CD14-positive monocyte (primary cell): ENCODE data around the gene POU6F2. TPM values are rescaled to one million over a fixed set of nuclear protein-coding genes. Genes with fewer than 3 reads are reported as not detected.

ENCODE experiments used
- DNase-seq, 3 donors: peaks; one replicate each; pipeline ENCODE4 v3.0.0-alpha.2; 2011 to 2022
- H2AFZ ChIP-seq: 2 replicates; pipeline ENCODE4 v1.6.0; 2012; ENCODE audit warnings: mild to moderate bottlenecking, low read depth, low read length, inconsistent platforms; ENCODE audit not compliant: insufficient read depth, poor library complexity, severe bottlenecking
- H3K27ac ChIP-seq, 2 donors: 1 replicate in 1 of 2; 2 replicates in 1 of 2; pipeline ENCODE4 v1.5.1; 2012 to 2013; ENCODE audit warnings: low read length in 2 of 2, control low read depth in 1 of 2, inconsistent platforms in 1 of 2, low read depth in 1 of 2, mild to moderate bottlenecking in 1 of 2
- H3K27me3 ChIP-seq, 2 donors: one replicate each; pipeline versions ENCODE4 v1.6.0 to v1.6.1; 2011 to 2013; ENCODE audit warnings: low read length in 2 of 2; ENCODE audit not compliant: control insufficient read depth in 2 of 2, insufficient read depth in 2 of 2
- H3K36me3 ChIP-seq, 2 donors: replicated peaks in 1 of 2; 1 replicate in 1 of 2; 2 replicates in 1 of 2; pipeline versions ENCODE4 v1.5.1 to v1.6.1; 2012 to 2013; ENCODE audit warnings: low read length in 2 of 2, control low read depth in 1 of 2, inconsistent platforms in 1 of 2, mild to moderate bottlenecking in 1 of 2; ENCODE audit not compliant: insufficient read depth in 2 of 2, control insufficient read depth in 1 of 2
- H3K4me1 ChIP-seq, 2 donors: 1 replicate in 1 of 2; 2 replicates in 1 of 2; pipeline versions ENCODE4 v1.5.1 to v1.6.1; 2012 to 2013; ENCODE audit warnings: low read length in 2 of 2, control low read depth in 1 of 2, inconsistent platforms in 1 of 2, mild to moderate bottlenecking in 1 of 2, moderate library complexity in 1 of 2; ENCODE audit not compliant: insufficient read depth in 2 of 2, control insufficient read depth in 1 of 2
- H3K4me2 ChIP-seq: replicated peaks from 2 replicates; pipeline ENCODE3; 2012; ENCODE audit warnings: low read length, moderate library complexity, mild to moderate bottlenecking; ENCODE audit not compliant: poor library complexity, severe bottlenecking; ENCODE audit errors: extremely low read depth
- H3K4me3 ChIP-seq, 3 experiments: fragments of 200-600 bp in 1 of 3; sonication (generic) in 1 of 3; replicated peaks in 1 of 3; 1 replicate in 2 of 3; 2 replicates in 1 of 3; pipeline ENCODE4 v1.5.1; 2011 to 2013; ENCODE audit warnings: low read length in 3 of 3, mild to moderate bottlenecking in 3 of 3, control low read depth in 2 of 3, low read depth in 2 of 3, inconsistent platforms in 1 of 3, moderate library complexity in 1 of 3
- H3K79me2 ChIP-seq: 2 replicates; pipeline ENCODE4 v1.6.0; 2012; ENCODE audit warnings: mild to moderate bottlenecking, control low read depth, inconsistent platforms, low read length, moderate library complexity; ENCODE audit not compliant: insufficient read depth
- H3K9ac ChIP-seq: 2 replicates; pipeline ENCODE4 v1.6.0; 2017; ENCODE audit warnings: low read length, mild to moderate bottlenecking; ENCODE audit not compliant: insufficient read depth, poor library complexity, severe bottlenecking
- H3K9me3 ChIP-seq, 2 donors: replicated peaks in 1 of 2; 1 replicate in 1 of 2; 2 replicates in 1 of 2; pipeline versions ENCODE4 v1.5.1 to v1.6.1; 2012 to 2013; ENCODE audit warnings: low read length in 2 of 2, control low read depth in 1 of 2; ENCODE audit not compliant: control insufficient read depth in 1 of 2, insufficient read depth in 1 of 2
- H4K20me1 ChIP-seq: 2 replicates; pipeline ENCODE4 v1.6.0; 2012; ENCODE audit warnings: mild to moderate bottlenecking, low read length, control low read depth, moderate library complexity; ENCODE audit not compliant: insufficient read depth
- H3K27ac Mint-ChIP-seq, 7 donors: one replicate each; pipeline ENCODE4 v1.8.0; 2020; ENCODE audit warnings: mild to moderate bottlenecking in 7 of 7, mixed read lengths in 7 of 7, moderate library complexity in 6 of 7, inconsistent platforms in 2 of 7
- H3K27me3 Mint-ChIP-seq, 3 donors: one replicate each; pipeline ENCODE4 v1.8.0; 2021 to 2022; ENCODE audit warnings: low read depth in 3 of 3, mild to moderate bottlenecking in 3 of 3, mixed read lengths in 3 of 3, moderate library complexity in 3 of 3, inconsistent platforms in 1 of 3
- H3K36me3 Mint-ChIP-seq, 2 donors: one replicate each; pipeline ENCODE4 v1.8.0; 2020; ENCODE audit warnings: mixed read lengths in 2 of 2, inconsistent platforms in 1 of 2, mild to moderate bottlenecking in 1 of 2
- H3K4me1 Mint-ChIP-seq: one replicate; pipeline ENCODE4 v1.8.0; 2020; ENCODE audit warnings: mild to moderate bottlenecking, mixed read lengths
- H3K4me3 Mint-ChIP-seq, 2 donors: one replicate each; pipeline ENCODE4 v1.8.0; 2020; ENCODE audit warnings: mild to moderate bottlenecking in 2 of 2, mixed read lengths in 2 of 2, moderate library complexity in 1 of 2
- H3K9me3 Mint-ChIP-seq, 7 donors: one replicate each; pipeline ENCODE4 v1.8.0; 2020 to 2022; ENCODE audit warnings: mixed read lengths in 7 of 7, mild to moderate bottlenecking in 6 of 7, moderate library complexity in 6 of 7, inconsistent platforms in 2 of 7
- CTCF ChIP-seq: fragments of 200-600 bp; IDR thresholded peaks from one replicate; pipeline ENCODE4 v1.8.0; 2022; ENCODE audit warnings: antibody characterized with exemption, mild to moderate bottlenecking
- WGBS: methylation state at CpG from one replicate; pipeline ENCODE4 v1.1.5; 2013; ENCODE audit warnings: missing lambda C conversion rate; ENCODE audit not compliant: insufficient coverage; 5-methylcytosine and 5-hydroxymethylcytosine counted together
- intact Hi-C, 2 donors: fragments of 100-400 bp; cut with micrococcal nuclease; formaldehyde crosslinking; loops; one replicate each; pipeline versions ENCODE4 v1.15.0 to v1.15.1; 2023
- polyA plus RNA-seq, 3 donors: library from polyadenylated mRNA; depleted of rRNA in 1 of 3; unstranded in 2 of 3; stranded (reverse) in 1 of 3; fragments of 300-500 nt in 2 of 3; fragments of >200 nt in 1 of 3; fragmentation: Illumina TruSeq in 2 of 3; gene quantifications; 1 replicate in 2 of 3; 2 replicates in 1 of 3; pipeline ENCODE4 v1.2.3, GENCODE V29; 2012 to 2021

Gene POU6F2
- polyA plus RNA-seq, 3 donors: not detected

- Histone ChIP-seq H3K9me3 (no peaks in the 10 kb centered on the region), H3K27me3 (no peaks in the 10 kb centered on the region), H3K4me2 (no peak overlapping the region), H4K20me1 (no peaks in the 10 kb centered on the region), H3K36me3 (no peaks in the 10 kb centered on the region), H3K4me3 (no peak overlapping the region), H2AFZ (no peak overlapping the region), H3K4me1 (no peaks in the 10 kb centered on the region), H3K9ac (no peak overlapping the region), H3K79me2 (no peaks in the 10 kb centered on the region), H3K27ac (no peak overlapping the region)
- H3K4me3 Mint-ChIP-seq: no peak overlapping the region
- no peak overlapping the region for H3K27ac Mint-ChIP-seq
- DNase-seq: no peak
- H3K4me1 Mint-ChIP-seq: no peaks in the 10 kb centered on the region
- intact Hi-C loops: no loop called here
- no peak for TF ChIP-seq CTCF
- H3K9me3 Mint-ChIP-seq: peaks cover 0 to 3% (median 0%) of the 10 kb centered on the region in 7 donors
- 100% methylated on average over 2 of the region's 2 CpGs for WGBS
- no peaks in the 10 kb centered on the region for H3K36me3 Mint-ChIP-seq
- peaks cover 0 to 3% (median 2%) of the 10 kb centered on the region in 3 donors for H3K27me3 Mint-ChIP-seq
These were observed 421.7 kb downstream of the POU6F2 start for GRCh38 chr7:39399458-39399857.

DNA sequence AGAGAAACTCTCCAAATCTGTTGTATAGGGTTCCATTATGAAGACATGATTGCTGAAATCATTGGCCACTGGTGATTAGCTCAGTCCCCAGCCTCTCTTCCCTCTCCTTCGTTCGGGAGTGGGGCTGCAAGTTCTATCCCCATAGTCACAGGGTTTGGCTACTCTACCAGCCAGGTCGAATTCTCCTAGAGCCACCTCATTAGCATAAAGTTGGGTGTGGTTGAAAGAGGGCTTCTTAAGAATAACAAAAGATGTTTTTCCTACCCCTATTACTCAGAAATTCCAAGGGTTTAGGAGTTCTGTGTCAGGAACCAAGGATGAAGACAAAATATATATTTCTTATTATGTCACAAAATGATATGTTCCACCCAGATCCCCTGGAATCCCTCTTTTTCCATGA lies 422.3 kb downstream of the POU6F2 start:
- Mint-ChIP-seq H3K27ac (no peak overlapping the region), H3K4me1 (no peaks in the 10 kb centered on the region), H3K27me3 (peaks cover 0 to 3% (median 2%) of the 10 kb centered on the region in 3 donors), H3K9me3 (peaks cover 0 to 3% (median 0%) of the 10 kb centered on the region in 7 donors), H3K36me3 (no peaks in the 10 kb centered on the region), H3K4me3 (no peak overlapping the region)
- no CpG with 5 or more reads among the region's 3 CpGs for WGBS
- Histone ChIP-seq H3K27ac (no peak overlapping the region), H3K4me2 (no peak overlapping the region), H3K4me1 (no peaks in the 10 kb centered on the region), H3K4me3 (no peak overlapping the region), H3K9me3 (no peaks in the 10 kb centered on the region), H3K36me3 (no peaks in the 10 kb centered on the region), H3K27me3 (no peaks in the 10 kb centered on the region), H3K9ac (no peak overlapping the region), H4K20me1 (no peaks in the 10 kb centered on the region), H2AFZ (no peak overlapping the region), H3K79me2 (no peaks in the 10 kb centered on the region)
- TF ChIP-seq CTCF: no peak
- no peak for DNase-seq
- intact Hi-C loops: no loop called here
